Mononuclear cell (primary cell): ENCODE results near the gene LENEP. TPM values are rescaled to one million over a fixed set of nuclear protein-coding genes. Genes with fewer than 3 reads are reported as not detected.

Experiments used
- H3K27me3 ChIP-seq: 2 replicates; pipeline ENCODE4 v1.6.0; 2011; ENCODE audit warnings: low read length, control low read depth; ENCODE audit not compliant: insufficient read depth
- H3K4me1 ChIP-seq: 2 replicates; pipeline ENCODE4 v1.5.1; 2011; ENCODE audit warnings: mild to moderate bottlenecking, low read length, control low read depth; ENCODE audit not compliant: insufficient read depth
- H3K4me3 ChIP-seq: 2 replicates; pipeline ENCODE4 v1.5.1; 2011; ENCODE audit warnings: mild to moderate bottlenecking, low read length, moderate library complexity
- H3K9me3 ChIP-seq: 2 replicates; pipeline ENCODE4 v1.5.1; 2011; ENCODE audit warnings: low read depth, mild to moderate bottlenecking, control low read depth, low read length
- total RNA-seq: library from RNA; depleted of rRNA; stranded (reverse); fragments of >200 nt; gene quantifications from one replicate; pipeline ENCODE4 v1.2.3, GENCODE V29; 2012

LENEP gene
- total RNA-seq, 1 donor: 0.63 TPM

GRCh38 chr1:155017041-155017945 lies 23.9 kb downstream of the LENEP start:
- Histone ChIP-seq H3K9me3 (no peaks in the 10 kb centered on the region), H3K27me3 (no peaks in the 10 kb centered on the region), H3K4me1 (peaks cover 57% of the 10 kb centered on the region), H3K4me3 (peak overlapping the region; percentile 12)

GRCh38 chr1:155017946-155018316 lies 24.5 kb downstream of the LENEP start:
- Histone ChIP-seq H3K4me3 (no peak overlapping the region), H3K27me3 (no peaks in the 10 kb centered on the region), H3K9me3 (no peaks in the 10 kb centered on the region), H3K4me1 (peaks cover 51% of the 10 kb centered on the region)

GRCh38 chr1:155018617-155019348 lies 25.4 kb downstream of the LENEP start:
- Histone ChIP-seq H3K4me1 (peaks cover 44% of the 10 kb centered on the region), H3K4me3 (no peak overlapping the region), H3K9me3 (no peaks in the 10 kb centered on the region), H3K27me3 (no peaks in the 10 kb centered on the region)

- H3K9me3 ChIP-seq: no peaks in the 10 kb centered on the region
- H3K4me3 ChIP-seq: no peak overlapping the region
- no peaks in the 10 kb centered on the region for H3K27me3 ChIP-seq
- H3K4me1 ChIP-seq: peaks cover 35% of the 10 kb centered on the region
These were observed 26.2 kb downstream of the LENEP start for GRCh38 chr1:155019377-155020245.

- Histone ChIP-seq H3K27me3 (no peaks in the 10 kb centered on the region), H3K9me3 (no peaks in the 10 kb centered on the region), H3K4me3 (no peak overlapping the region), H3K4me1 (peaks cover 9% of the 10 kb centered on the region)
These were observed 28.9 kb downstream of the LENEP start for GRCh38 chr1:155022136-155022926.

- peaks cover 3% of the 10 kb centered on the region for H3K4me1 ChIP-seq
- no peaks in the 10 kb centered on the region for H3K27me3 ChIP-seq
- no peak overlapping the region for H3K4me3 ChIP-seq
- no peaks in the 10 kb centered on the region for H3K9me3 ChIP-seq
These were observed 29.5 kb downstream of the LENEP start for GRCh38 chr1:155022927-155023236.

- Histone ChIP-seq H3K4me3 (no peak overlapping the region), H3K4me1 (peaks cover 6% of the 10 kb centered on the region), H3K27me3 (no peaks in the 10 kb centered on the region), H3K9me3 (no peaks in the 10 kb centered on the region)
These were observed 30.2 kb downstream of the LENEP start for GRCh38 chr1:155023627-155024026.

GRCh38 chr1:155024315-155024714 lies 30.9 kb downstream of the LENEP start:
- H3K27me3 ChIP-seq: no peaks in the 10 kb centered on the region
- H3K9me3 ChIP-seq: no peaks in the 10 kb centered on the region
- H3K4me1 ChIP-seq: peaks cover 11% of the 10 kb centered on the region
- H3K4me3 ChIP-seq: no peak overlapping the region

GRCh38 chr1:155026154-155026553 lies 32.8 kb downstream of the LENEP start:
- peaks cover 11% of the 10 kb centered on the region for H3K4me1 ChIP-seq
- H3K9me3 ChIP-seq: no peaks in the 10 kb centered on the region
- H3K4me3 ChIP-seq: no peak overlapping the region
- H3K27me3 ChIP-seq: no peaks in the 10 kb centered on the region

GRCh38 chr1:155026588-155026987 lies 33.2 kb downstream of the LENEP start:
- H3K27me3 ChIP-seq: no peaks in the 10 kb centered on the region

GRCh38 chr1:155029513-155030242 lies 36.3 kb downstream of the LENEP start:
- H3K4me3 ChIP-seq: no peak overlapping the region
- peaks cover 11% of the 10 kb centered on the region for H3K4me1 ChIP-seq
- H3K27me3 ChIP-seq: no peaks in the 10 kb centered on the region
- no peaks in the 10 kb centered on the region for H3K9me3 ChIP-seq

More at GRCh38 chr1:155026588-155026987, 33.2 kb downstream of the LENEP start:
- Histone ChIP-seq H3K4me3 (no peak overlapping the region), H3K4me1 (peaks cover 11% of the 10 kb centered on the region), H3K9me3 (no peaks in the 10 kb centered on the region)

GRCh38 chr1:155030243-155030795 lies 36.9 kb downstream of the LENEP start:
- Histone ChIP-seq H3K4me1 (peaks cover 11% of the 10 kb centered on the region), H3K27me3 (no peaks in the 10 kb centered on the region), H3K4me3 (no peak overlapping the region), H3K9me3 (no peaks in the 10 kb centered on the region)

- no peak overlapping the region for H3K4me3 ChIP-seq
- peaks cover 15% of the 10 kb centered on the region for H3K4me1 ChIP-seq
- H3K9me3 ChIP-seq: no peaks in the 10 kb centered on the region
- H3K27me3 ChIP-seq: no peaks in the 10 kb centered on the region
These were observed 37.5 kb downstream of the LENEP start for GRCh38 chr1:155030899-155031298.
